Activated CD8-positive, alpha-beta memory T cell treated with anti-CD3 and anti-CD28 coated beads, Interleukin-2, amount 50 U/mL, for 1 hour (primary cell): ENCODE results near the gene RBM39.
"Not testable (repeated sequence)": the region's sequence is repeated elsewhere in the genome, so short reads cannot be mapped to it uniquely, and the experiment has no call there.

ENCODE experiments used
- DNase-seq: peaks from one replicate; pipeline ENCODE4 v3.0.0-alpha.2; 2020; ENCODE audit errors: extremely low read depth

The RBM39 gene

DNA sequence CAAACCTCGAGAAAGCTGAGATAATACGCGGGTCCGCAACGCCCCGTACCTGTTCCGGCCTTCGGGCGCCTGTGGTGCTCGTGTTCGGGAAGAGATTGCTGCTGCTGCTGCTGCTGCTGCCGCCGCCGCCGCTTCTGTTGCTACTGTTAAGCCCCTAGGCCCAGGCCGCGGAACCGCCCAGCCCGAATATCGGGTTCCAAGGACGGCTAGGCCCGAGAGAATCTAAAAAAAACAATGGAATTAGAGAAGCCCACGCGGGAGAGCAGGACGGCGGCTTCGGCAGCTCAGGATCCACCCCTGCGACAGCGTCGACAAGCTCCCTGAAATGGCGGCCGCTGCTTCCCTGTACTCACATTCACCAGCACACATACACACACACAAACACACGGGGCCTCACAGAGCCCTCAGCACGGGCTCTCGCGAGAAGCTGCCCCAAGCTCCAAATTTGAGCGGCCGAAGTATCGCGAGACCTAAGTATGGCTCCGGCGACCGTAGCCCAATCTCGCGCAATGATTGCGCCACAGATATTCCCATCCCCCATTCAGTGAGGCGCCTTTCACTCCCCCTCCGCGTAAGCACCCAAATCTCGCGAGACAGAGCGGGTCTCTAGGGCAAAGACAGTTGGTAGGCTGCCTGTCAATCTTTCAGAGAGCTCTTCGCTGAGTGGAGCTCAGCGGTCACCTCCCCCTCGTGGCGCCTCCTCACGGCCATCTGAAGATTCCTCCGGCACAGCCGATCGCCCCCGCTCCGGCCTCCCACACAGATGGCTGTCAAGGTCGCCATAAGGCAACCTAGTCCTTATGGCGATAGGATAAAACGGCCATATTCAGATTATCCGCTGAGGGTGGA lies at the start of gene RBM39:
Gene RBM39 (minus strand): TSS at position 369 of the 849 bp plus-strand sequence. CDS start 1,386 bp downstream, outside the sequence.
- peak; percentile 100 for DNase-seq

DNA sequence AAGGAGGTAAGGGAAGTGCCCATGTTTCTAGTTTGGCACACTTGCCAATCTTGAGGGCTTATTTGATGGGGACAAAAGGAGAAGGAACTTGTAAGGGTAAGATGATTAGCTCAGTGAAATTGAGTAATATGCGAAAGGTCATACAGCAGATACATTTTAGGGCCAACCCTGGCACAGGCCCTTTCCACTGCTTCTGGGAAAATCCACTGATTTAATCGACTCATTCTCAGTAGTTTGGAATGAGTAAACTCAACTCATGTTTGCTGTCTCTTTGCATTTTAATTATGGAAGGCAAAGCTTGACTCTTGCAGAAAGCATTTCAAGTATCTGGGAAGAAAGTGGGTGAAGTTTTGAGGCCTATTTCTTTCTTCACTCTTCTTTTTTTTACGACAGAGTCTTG lies 49.8 kb upstream of the RBM39 start:
- DNase-seq = no peak

- DNase-seq = no peak
These were observed 49.0 kb upstream of the RBM39 start for GRCh38 chr20:35791097-35791496.

DNA sequence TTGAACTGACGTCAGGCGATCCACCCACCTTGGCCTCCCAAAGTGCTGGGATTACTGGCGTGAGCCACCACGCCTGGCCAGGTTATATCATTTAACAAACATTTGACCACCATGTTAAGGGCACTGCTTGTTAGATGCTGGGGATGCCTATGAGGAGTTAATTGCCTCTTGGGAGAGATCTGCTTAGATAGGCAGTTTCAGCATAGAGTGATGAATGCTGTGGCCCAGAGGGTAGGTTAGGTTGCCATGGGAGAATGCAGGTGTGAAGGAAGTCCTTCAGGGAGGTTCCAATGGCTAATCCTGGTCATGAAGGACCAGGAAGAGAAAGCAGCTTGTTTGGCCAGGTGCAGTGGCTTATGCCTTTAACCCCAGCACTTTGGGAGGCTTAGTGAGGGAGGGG lies 46.7 kb upstream of the RBM39 start:
- DNase-seq = no peak

DNA sequence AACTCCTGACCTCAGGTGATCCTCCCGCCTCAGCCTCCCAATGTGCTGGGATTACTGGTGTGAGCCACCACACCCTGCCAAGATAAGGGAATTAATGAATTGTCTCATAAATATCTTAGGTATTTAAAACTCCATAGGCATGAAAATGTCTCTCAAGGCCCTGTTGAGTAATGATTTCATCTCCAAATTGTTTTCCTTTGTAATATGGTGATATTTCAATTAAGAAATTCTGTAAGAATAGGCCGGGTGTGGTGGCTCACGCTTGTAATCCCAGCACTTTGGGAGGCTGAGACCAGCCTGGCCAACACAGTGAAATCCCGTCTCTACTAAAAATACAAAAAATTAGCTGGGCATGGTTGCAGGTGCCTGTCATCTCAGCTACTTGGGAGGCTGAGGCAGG lies 43.5 kb upstream of the RBM39 start:
- DNase-seq = not testable (repeated sequence)

GRCh38 chr20:35783811-35784210 lies 41.8 kb upstream of the RBM39 start:
- not testable (repeated sequence) for DNase-seq

DNA sequence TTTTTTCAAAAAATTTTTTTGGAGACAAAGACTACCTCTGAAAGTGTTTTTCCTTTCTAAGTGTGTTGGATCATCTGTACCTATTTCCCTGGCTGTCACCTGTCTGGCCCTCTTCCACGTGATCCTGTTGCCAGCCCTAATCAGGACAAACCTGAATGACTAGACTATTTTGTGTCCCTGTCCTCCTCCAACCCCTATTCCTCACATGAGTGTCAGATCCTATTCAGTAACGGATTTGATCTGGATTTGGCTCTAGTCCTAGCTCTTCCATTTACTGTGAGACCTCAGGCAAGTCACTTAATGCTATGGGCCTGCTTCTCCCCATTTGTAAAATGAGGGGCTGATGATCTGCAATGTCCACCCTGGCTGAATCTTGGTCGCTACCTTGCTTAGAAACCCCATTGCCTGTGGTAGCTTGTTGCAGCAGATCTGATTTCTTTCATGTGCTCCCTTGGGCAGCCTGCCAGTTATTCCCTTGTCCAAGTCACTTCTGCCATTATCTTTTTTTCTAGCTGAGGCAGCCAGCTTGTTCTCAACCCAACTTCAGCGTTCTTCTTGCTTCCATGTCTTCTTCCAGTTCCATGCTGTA lies 34.5 kb upstream of the RBM39 start:
- DNase-seq = no peak

- DNase-seq = no peak
These were observed 32.3 kb upstream of the RBM39 start for GRCh38 chr20:35774391-35774790.

- DNase-seq = no peak
These were observed 31.2 kb upstream of the RBM39 start for GRCh38 chr20:35773154-35773751.

DNA sequence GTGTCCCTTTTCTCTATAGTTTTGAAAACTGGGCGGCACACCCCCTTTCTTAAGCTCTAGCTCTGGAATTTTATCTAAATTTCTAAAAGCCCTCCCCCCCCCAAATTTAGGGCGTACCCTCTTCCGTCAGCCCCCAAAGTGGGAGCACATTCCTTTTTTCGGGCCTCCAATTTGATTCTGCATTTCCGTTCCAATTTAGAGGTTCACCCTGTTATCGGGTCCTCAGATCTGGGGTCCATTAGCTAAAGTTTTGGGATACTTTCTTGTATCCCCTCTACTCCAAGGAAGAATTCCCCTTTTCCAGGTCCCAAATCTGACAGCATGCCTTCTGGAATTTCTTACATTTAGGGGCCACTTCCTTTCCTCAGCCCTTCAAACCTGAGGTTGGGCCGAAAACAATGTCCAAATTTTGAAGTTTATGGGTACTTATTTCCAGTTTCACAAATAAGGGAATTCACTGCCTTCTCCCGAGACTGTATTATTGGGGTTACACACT lies 30.6 kb upstream of the RBM39 start:
- no peak for DNase-seq

GRCh38 chr20:35771689-35772562 lies 29.9 kb upstream of the RBM39 start, which contains the start of gene PHF20:
PHF20 (plus strand) TSS chr20:35772015; CDS start chr20:35801523, 29,508 bp downstream.
- DNase-seq = peak; percentile 99

- no peak for DNase-seq
These were observed 29.3 kb upstream of the RBM39 start for GRCh38 chr20:35771367-35771688.

DNA sequence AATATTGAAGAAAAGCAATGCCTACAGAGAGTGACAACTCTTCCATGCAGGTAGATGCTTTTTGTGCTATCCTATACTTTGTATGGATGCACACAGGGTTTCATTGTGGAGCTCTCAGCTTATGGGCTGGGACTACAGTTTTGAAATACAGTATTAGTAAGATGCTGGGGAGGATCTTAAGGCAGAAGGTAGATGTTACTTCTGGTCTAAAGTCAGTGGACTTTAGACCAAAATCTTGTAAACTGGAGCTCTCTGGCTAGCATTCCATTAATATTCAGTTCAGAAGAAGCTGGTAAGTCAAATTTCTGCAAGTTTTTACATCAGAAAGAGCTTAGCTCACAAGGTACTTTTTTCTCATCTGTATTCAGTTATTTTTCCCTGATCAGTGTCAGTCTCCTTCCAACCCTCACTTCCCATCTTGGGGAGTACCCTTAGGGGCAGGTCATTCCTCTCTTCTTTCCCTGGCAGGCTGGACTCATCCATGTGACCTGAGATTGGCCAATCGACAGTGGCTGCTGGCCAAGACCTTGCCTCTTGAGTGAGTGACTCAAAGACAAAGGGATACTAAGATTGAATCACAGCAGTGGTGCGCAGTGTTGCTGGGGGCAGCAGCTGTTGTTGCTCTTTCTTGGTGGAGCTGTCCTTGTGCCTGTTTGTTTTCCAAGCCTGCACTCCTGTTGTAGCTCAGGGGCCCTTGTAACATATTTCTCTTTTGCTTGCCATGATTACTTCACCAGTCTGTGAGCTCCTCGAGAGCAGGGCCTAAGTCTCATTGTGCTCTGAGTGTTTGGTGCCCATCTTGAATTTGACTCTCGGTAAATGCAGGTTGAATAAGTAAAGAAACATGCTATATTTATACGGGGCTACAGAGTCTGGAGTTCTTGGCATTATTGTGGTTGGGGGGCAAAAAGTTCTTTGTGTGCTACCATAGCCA lies 26.9 kb upstream of the RBM39 start:
- DNase-seq = no peak

DNA sequence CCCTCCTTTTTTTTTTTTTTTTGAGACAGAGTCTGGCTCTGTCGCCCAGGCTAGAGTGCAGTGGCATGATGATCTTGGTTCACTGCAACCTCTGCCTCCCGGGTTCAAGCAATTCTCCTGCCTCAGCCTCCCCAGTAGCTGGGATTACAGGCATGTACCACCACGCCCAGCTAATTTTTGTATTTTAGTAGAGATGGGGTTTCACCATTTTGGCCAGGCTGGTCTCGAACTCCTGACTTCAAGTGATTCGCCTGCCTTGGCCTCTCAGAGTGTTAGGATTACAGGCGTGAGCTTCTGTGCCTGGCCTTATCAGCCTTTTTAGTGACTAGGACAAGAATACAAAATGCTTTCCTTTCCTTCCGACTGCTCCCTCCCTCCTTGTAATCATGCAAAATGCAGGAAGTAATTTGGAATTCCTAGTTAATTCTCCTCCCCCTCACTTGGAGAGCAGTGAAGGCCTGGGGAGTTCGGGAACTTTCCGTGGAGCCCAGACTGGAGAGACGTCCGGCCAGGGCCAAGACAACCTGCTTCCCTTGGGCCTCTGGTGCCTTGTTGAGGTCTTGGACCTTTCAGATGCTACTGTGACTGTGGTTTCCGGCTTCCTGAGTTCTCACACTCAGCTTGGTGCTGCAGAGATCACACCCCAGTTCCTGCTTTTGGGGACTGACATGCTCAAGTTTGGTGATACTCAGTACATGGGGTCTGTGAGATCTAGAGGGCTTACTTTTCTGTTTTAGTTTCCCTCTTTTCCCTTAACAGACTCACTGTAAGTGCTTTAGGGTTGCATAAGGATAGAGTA lies 25.8 kb upstream of the RBM39 start:
- DNase-seq = peak; percentile 50

DNA sequence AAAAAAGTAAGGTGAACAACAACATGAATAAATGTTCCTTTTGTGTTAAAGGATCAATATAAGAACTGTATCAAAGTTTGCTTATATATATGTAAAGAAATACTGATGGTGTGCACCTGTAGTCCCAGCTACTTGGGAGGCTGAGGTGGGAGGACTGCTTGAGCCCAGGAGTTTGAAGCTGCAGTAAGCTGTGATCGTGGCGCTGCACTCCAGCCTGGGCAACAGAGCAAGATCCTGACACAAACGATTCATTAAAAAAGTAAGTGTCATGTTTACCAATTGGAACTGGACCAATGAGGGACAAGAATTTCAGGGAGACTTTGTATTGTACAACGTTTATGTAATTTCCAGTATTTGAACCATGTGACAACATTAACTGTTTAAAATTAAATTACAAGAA lies 24.8 kb upstream of the RBM39 start:
- DNase-seq = no peak

DNA sequence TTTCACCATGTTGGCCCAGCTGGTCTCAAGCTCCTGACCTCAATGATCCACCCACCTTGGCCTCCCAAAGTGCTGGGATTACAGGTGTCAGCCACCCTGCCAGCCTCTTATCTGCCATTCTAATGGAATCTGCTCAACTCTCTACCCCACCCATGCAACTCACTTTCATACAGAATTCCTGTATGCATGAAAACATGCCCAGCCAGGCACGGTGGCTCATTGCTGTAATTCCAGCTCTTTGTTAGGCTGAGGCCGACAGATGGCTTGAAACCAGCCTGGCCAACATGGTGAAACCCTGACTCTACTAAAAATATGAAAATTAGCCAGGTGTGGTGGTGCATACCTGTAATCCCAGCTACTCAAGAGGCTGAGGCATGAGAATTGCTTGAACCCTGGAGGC lies 22.9 kb upstream of the RBM39 start:
- not testable (repeated sequence) for DNase-seq

DNA sequence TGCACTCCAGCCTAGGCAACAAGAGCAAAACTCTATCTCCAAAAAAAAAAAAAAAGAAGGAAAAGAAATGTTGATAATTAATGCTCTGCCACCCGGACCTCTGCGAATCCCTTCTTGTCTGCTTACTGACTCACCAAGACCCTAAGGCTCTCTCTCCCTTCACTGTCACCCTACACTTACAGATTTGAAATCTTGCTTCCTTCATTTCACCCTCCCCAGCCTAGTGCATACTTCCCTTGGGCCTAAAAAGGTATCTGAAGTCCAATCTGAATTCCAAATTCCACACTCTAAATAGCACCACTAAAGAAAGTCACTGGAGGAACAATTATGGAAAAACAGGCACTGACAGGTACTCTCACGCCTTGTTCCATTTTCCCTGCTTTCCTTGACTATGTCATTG lies 20.4 kb upstream of the RBM39 start:
- no peak for DNase-seq

GRCh38 chr20:35761548-35761947 lies 19.5 kb upstream of the RBM39 start:
- not testable (repeated sequence) for DNase-seq

DNA sequence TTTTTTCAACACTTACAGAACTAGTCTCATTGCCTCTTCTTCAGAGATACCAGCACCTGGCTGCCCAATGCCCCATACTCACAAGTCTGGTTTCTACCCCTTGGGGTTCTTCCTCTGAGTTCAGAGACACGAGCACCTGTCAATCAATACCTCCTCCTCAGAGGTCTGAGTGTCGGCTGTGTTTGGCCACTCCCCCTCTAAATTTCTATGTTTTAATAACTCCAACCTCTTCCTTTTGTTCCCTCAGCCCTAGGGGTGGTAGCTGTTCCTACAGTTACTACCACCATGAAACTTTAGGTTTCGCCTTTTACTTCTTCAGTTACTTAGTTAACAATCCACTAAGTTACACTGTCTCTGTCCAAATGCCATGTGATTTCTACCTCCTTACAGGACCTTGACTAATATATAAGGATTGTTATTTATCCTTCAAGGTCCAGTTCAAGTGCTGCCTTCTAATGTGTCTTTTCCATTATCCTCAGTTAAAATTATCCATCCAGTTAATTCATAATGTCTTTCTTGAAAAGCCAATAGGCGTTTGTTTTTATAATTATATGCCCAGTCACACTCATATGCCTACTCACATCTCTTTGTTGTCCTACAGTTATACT lies 15.1 kb upstream of the RBM39 start:
- no peak for DNase-seq
